DOHH2 (cell line): ENCODE data around the gene CD58.

Source experiments
- CTCF ChIP-seq: fragments of 200-600 bp; sonication (generic); IDR thresholded peaks from one replicate; pipeline ENCODE4 v1.5.1; 2014; ENCODE audit warnings: antibody characterized with exemption, mild to moderate bottlenecking, low read depth, low read length; ENCODE audit not compliant: poor library complexity, severe bottlenecking
- EZH2phosphoT487 ChIP-seq: fragments of 200-600 bp; sonication (generic); IDR thresholded peaks from 2 replicates; pipeline ENCODE4 v1.6.1; 2017; ENCODE audit warnings: borderline replicate concordance, mild to moderate bottlenecking, antibody characterized with exemption, low read length, moderate library complexity, mixed read lengths

GRCh38 chr1:116514708-116515525, 55.9 kb downstream of the CD58 start:
- TF ChIP-seq CTCF (no peak), EZH2phosphoT487 (no peak)
